ENCODE measurements around the gene CDKN2AIP. TPM values are rescaled to one million over a fixed set of nuclear protein-coding genes. Genes with fewer than 3 reads are reported as not detected.
A peak's percentile ranks its signal among the peaks of the same experiment; 100 is the strongest.

The CDKN2AIP gene
- 10 to 100 TPM; 38.8 to 39.8 TPM for total RNA-seq

- Mint-ChIP-seq H3K9me3 (no peaks in the 10 kb centered on the region), H3K4me3 (peak within 1 kb of the TSS; percentile 99), H3K27me3 (no peaks in the 10 kb centered on the region), H3K36me3 (peaks cover 31% of the 10 kb centered on the region), H3K27ac (peak within 1 kb of the TSS; percentile 99), H3K4me1 (peaks cover 41% of the 10 kb centered on the region)
- DNase-seq = peak; percentile 95
- peak; percentile 86 for ATAC-seq (ENCODE audit: low read depth)
- POLR2A ChIA-PET = interaction anchor here (0.6 to 4.8 kb wide), 16 partner anchors 9 to 526 kb away, joined by 3 to 47 read pairs (median 4); partner anchors contain the start of gene ING2
Measured at GRCh38 chr4:183444214-183445096, at the start of gene CDKN2AIP. Gene CDKN2AIP, plus strand, starts transcription at chr4:183444636. Its CDS starts 162 bp downstream, at chr4:183444798.

GRCh38 chr4:183395395-183395794, 49.0 kb upstream of the CDKN2AIP start:
- no peak overlapping the region for H3K4me3 Mint-ChIP-seq
- no peak for DNase-seq
- H3K9me3 Mint-ChIP-seq = no peaks in the 10 kb centered on the region
- no peaks in the 10 kb centered on the region for H3K36me3 Mint-ChIP-seq
- peaks cover 10% of the 10 kb centered on the region for H3K27me3 Mint-ChIP-seq
- POLR2A ChIA-PET = interaction anchor here (1.4 kb wide), 1 partner anchor 49 kb away, joined by 6 read pairs; the partner anchor contains the start of gene CDKN2AIP
- peaks cover 36% of the 10 kb centered on the region for H3K4me1 Mint-ChIP-seq
- no peak overlapping the region for H3K27ac Mint-ChIP-seq
- no peak for ATAC-seq (ENCODE audit: low read depth)

GRCh38 chr4:183396227-183396637, 48.2 kb upstream of the CDKN2AIP start:
- POLR2A ChIA-PET = interaction anchor here (1.4 kb wide), 1 partner anchor 48 kb away, joined by 6 read pairs; the partner anchor contains the start of gene CDKN2AIP
- peaks cover 36% of the 10 kb centered on the region for H3K4me1 Mint-ChIP-seq
- ATAC-seq (ENCODE audit: low read depth) (peak; percentile 30), DNase-seq (no peak)
- H3K9me3 Mint-ChIP-seq = no peaks in the 10 kb centered on the region
- no peak overlapping the region for H3K27ac Mint-ChIP-seq
- no peaks in the 10 kb centered on the region for H3K36me3 Mint-ChIP-seq
- H3K4me3 Mint-ChIP-seq = peak overlapping the region; percentile 10
- peaks cover 7% of the 10 kb centered on the region for H3K27me3 Mint-ChIP-seq

- ATAC-seq (ENCODE audit: low read depth) = no peak
- Mint-ChIP-seq H3K4me1 (peaks cover 30% of the 10 kb centered on the region), H3K27ac (peak overlapping the region; percentile 71), H3K36me3 (no peaks in the 10 kb centered on the region), H3K9me3 (no peaks in the 10 kb centered on the region), H3K27me3 (peaks cover 9% of the 10 kb centered on the region), H3K4me3 (peak overlapping the region; percentile 88)
- DNase-seq = no peak
- POLR2A ChIA-PET = interaction anchor here (1.0 to 1.5 kb wide), 2 partner anchors 8 to 9 kb away, joined by 3 to 7 read pairs; no protein-coding TSS in a partner anchor
Measured at GRCh38 chr4:183397741-183398297, 46.6 kb upstream of the CDKN2AIP start.

- peaks cover 9% of the 10 kb centered on the region for H3K27me3 Mint-ChIP-seq
Measured at GRCh38 chr4:183398298-183399125, 45.9 kb upstream of the CDKN2AIP start.

GRCh38 chr4:183399126-183399522, 45.3 kb upstream of the CDKN2AIP start:
- H3K4me3 Mint-ChIP-seq = peak overlapping the region; percentile 88

More at GRCh38 chr4:183398298-183399125, 45.9 kb upstream of the CDKN2AIP start:
- POLR2A ChIA-PET = interaction anchor here (0.8 to 1.5 kb wide), 4 partner anchors 9 to 49 kb away, joined by 3 to 7 read pairs (median 4); no protein-coding TSS in a partner anchor
- Mint-ChIP-seq H3K27ac (peak overlapping the region; percentile 91), H3K4me1 (peaks cover 30% of the 10 kb centered on the region), H3K4me3 (peak overlapping the region; percentile 88), H3K9me3 (no peaks in the 10 kb centered on the region), H3K36me3 (no peaks in the 10 kb centered on the region)
- ATAC-seq (ENCODE audit: low read depth) (peak; percentile 89), DNase-seq (peak; percentile 77)

GRCh38 chr4:183399616-183400015, 44.8 kb upstream of the CDKN2AIP start:
- POLR2A ChIA-PET = no interaction called here
- no peaks in the 10 kb centered on the region for H3K9me3 Mint-ChIP-seq
- no peak overlapping the region for H3K27ac Mint-ChIP-seq
- no peaks in the 10 kb centered on the region for H3K36me3 Mint-ChIP-seq
- DNase-seq = no peak
- H3K27me3 Mint-ChIP-seq = peaks cover 9% of the 10 kb centered on the region
- H3K4me1 Mint-ChIP-seq = peaks cover 26% of the 10 kb centered on the region
- ATAC-seq (ENCODE audit: low read depth) = no peak
- H3K4me3 Mint-ChIP-seq = no peak overlapping the region

More at GRCh38 chr4:183399126-183399522, 45.3 kb upstream of the CDKN2AIP start:
- Mint-ChIP-seq H3K27me3 (peaks cover 9% of the 10 kb centered on the region), H3K36me3 (no peaks in the 10 kb centered on the region), H3K27ac (peak overlapping the region; percentile 44), H3K4me1 (peaks cover 26% of the 10 kb centered on the region), H3K9me3 (no peaks in the 10 kb centered on the region)
- POLR2A ChIA-PET = interaction anchor here (0.8 to 1.5 kb wide), 3 partner anchors 8 to 48 kb away, joined by 3 to 7 read pairs (median 4); no protein-coding TSS in a partner anchor
- ATAC-seq (ENCODE audit: low read depth) = peak; percentile 18
- no peak for DNase-seq

- no peak for DNase-seq
- Mint-ChIP-seq H3K9me3 (no peaks in the 10 kb centered on the region), H3K4me1 (peaks cover 26% of the 10 kb centered on the region), H3K27ac (no peak overlapping the region), H3K27me3 (peaks cover 9% of the 10 kb centered on the region), H3K4me3 (no peak overlapping the region), H3K36me3 (no peaks in the 10 kb centered on the region)
- ATAC-seq (ENCODE audit: low read depth) = no peak
- POLR2A ChIA-PET = no interaction called here
Measured at GRCh38 chr4:183400035-183400434, 44.4 kb upstream of the CDKN2AIP start.

- Mint-ChIP-seq H3K27ac (no peak overlapping the region), H3K36me3 (no peaks in the 10 kb centered on the region), H3K4me3 (no peak overlapping the region), H3K9me3 (no peaks in the 10 kb centered on the region), H3K27me3 (peaks cover 9% of the 10 kb centered on the region), H3K4me1 (peaks cover 19% of the 10 kb centered on the region)
- DNase-seq (no peak), ATAC-seq (ENCODE audit: low read depth) (no peak)
- POLR2A ChIA-PET = interaction anchor here (1.2 kb wide), 1 partner anchor 43 kb away, joined by 4 read pairs; the partner anchor contains the start of gene CDKN2AIP
Measured at GRCh38 chr4:183401473-183401872, 43.0 kb upstream of the CDKN2AIP start.

GRCh38 chr4:183402771-183403170, 41.7 kb upstream of the CDKN2AIP start:
- peaks cover 14% of the 10 kb centered on the region for H3K4me1 Mint-ChIP-seq
- POLR2A ChIA-PET = no interaction called here

GRCh38 chr4:183403486-183403885, 41.0 kb upstream of the CDKN2AIP start:
- peaks cover 13% of the 10 kb centered on the region for H3K4me1 Mint-ChIP-seq
- H3K27ac Mint-ChIP-seq = no peak overlapping the region
- POLR2A ChIA-PET = no interaction called here
- H3K27me3 Mint-ChIP-seq = peaks cover 9% of the 10 kb centered on the region
- no peaks in the 10 kb centered on the region for H3K36me3 Mint-ChIP-seq
- no peaks in the 10 kb centered on the region for H3K9me3 Mint-ChIP-seq
- H3K4me3 Mint-ChIP-seq = no peak overlapping the region
- ATAC-seq (ENCODE audit: low read depth) = no peak
- no peak for DNase-seq

More at GRCh38 chr4:183402771-183403170, 41.7 kb upstream of the CDKN2AIP start:
- DNase-seq (no peak), ATAC-seq (ENCODE audit: low read depth) (no peak)
- H3K27me3 Mint-ChIP-seq = peaks cover 9% of the 10 kb centered on the region
- no peaks in the 10 kb centered on the region for H3K9me3 Mint-ChIP-seq
- no peak overlapping the region for H3K4me3 Mint-ChIP-seq
- H3K27ac Mint-ChIP-seq = no peak overlapping the region
- no peaks in the 10 kb centered on the region for H3K36me3 Mint-ChIP-seq

GRCh38 chr4:183403961-183404360, 40.5 kb upstream of the CDKN2AIP start:
- DNase-seq (no peak), ATAC-seq (ENCODE audit: low read depth) (no peak)
- no peak overlapping the region for H3K27ac Mint-ChIP-seq
- H3K4me1 Mint-ChIP-seq = peaks cover 10% of the 10 kb centered on the region
- H3K9me3 Mint-ChIP-seq = no peaks in the 10 kb centered on the region
- peaks cover 8% of the 10 kb centered on the region for H3K27me3 Mint-ChIP-seq
- POLR2A ChIA-PET = no interaction called here
- no peak overlapping the region for H3K4me3 Mint-ChIP-seq
- no peaks in the 10 kb centered on the region for H3K36me3 Mint-ChIP-seq
